ENCODE results near the gene ZFYVE21. TPM values are rescaled to one million over a fixed set of nuclear protein-coding genes. Genes with fewer than 3 reads are reported as not detected.

Gene ZFYVE21
- total RNA-seq, 1 donor from 2014 or later = 61.3 TPM

DNA sequence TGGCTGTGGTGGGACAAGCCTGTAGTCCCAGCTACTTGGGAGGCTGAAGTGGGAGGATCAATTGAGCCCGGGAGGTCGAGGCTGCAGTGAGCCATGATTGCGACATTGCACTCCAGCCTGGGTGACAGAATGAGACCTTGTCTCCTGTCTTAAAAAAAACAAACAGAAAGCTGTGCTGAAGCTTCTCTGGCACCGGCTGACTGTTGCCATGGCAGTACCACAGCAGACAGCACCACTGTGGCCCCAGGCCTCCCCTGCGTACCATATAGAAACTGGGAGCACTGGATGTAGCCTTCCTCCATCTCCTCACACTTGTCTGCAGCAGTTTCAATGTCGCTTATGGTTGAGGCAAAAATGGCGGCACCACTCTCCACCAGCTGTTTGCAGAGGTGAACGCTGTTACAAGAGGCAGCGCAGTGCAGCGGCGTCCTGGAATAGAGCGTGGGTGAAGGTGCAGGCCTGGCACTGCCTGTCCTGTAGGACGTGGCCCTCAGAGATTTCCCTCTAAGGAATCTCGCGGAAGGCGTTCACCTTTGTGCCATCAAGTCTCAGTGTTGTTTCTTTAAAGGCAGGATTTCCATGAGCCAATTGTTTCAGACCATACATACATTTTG, 21.9 kb downstream of the ZFYVE21 start:
- TF ChIP-seq, protein P1, sequence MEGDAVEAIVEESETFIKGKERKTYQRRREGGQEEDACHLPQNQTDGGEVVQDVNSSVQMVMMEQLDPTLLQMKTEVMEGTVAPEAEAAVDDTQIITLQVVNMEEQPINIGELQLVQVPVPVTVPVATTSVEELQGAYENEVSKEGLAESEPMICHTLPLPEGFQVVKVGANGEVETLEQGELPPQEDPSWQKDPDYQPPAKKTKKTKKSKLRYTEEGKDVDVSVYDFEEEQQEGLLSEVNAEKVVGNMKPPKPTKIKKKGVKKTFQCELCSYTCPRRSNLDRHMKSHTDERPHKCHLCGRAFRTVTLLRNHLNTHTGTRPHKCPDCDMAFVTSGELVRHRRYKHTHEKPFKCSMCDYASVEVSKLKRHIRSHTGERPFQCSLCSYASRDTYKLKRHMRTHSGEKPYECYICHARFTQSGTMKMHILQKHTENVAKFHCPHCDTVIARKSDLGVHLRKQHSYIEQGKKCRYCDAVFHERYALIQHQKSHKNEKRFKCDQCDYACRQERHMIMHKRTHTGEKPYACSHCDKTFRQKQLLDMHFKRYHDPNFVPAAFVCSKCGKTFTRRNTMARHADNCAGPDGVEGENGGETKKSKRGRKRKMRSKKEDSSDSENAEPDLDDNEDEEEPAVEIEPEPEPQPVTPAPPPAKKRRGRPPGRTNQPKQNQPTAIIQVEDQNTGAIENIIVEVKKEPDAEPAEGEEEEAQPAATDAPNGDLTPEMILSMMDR (IDR thresholded peaks at IDR 0.05) = no peak
- H3K27me3 ChIP-seq = no peaks in the 10 kb centered on the region
- intact Hi-C loops (cut with DNase I) = no loop called here
- peaks cover 90% of the 10 kb centered on the region for H3K36me3 ChIP-seq
- no peaks in the 10 kb centered on the region for H3K9me3 ChIP-seq
- H3K4me3 ChIP-seq = no peak overlapping the region
- H3K27ac ChIP-seq = peak overlapping the region; percentile 70
- no peak for ATAC-seq
- DNase-seq = peak; percentile 37
- H3K4me1 ChIP-seq = peaks cover 26% of the 10 kb centered on the region

DNA sequence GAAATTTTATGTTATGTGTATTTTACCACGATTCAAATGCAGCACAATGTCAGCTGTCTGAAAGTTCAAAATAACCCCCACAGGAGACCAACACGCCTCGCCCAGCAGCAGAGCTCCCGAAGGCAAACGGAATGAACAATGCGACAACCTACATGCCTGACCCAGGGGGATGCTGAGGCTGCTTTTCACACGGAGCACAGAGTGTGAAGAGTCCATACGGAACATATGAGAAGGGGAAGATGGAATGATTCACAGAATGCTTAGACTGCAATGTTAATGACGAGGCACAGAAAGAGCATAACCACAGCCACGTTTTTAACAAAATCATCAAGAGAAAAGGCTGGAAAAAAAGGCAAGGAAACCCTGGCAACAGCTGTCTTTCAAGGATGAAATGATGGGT, 22.6 kb downstream of the ZFYVE21 start:
- DNase-seq (peak; percentile 25), ATAC-seq (no peak)
- intact Hi-C loops (cut with DNase I) = no loop called here
- Histone ChIP-seq H3K36me3 (peaks cover 85% of the 10 kb centered on the region), H3K4me1 (peaks cover 26% of the 10 kb centered on the region), H3K4me3 (no peak overlapping the region), H3K27me3 (no peaks in the 10 kb centered on the region), H3K9me3 (no peaks in the 10 kb centered on the region), H3K27ac (no peak overlapping the region)
- TF ChIP-seq, protein P1 (IDR thresholded peaks at IDR 0.05) = no peak

DNA sequence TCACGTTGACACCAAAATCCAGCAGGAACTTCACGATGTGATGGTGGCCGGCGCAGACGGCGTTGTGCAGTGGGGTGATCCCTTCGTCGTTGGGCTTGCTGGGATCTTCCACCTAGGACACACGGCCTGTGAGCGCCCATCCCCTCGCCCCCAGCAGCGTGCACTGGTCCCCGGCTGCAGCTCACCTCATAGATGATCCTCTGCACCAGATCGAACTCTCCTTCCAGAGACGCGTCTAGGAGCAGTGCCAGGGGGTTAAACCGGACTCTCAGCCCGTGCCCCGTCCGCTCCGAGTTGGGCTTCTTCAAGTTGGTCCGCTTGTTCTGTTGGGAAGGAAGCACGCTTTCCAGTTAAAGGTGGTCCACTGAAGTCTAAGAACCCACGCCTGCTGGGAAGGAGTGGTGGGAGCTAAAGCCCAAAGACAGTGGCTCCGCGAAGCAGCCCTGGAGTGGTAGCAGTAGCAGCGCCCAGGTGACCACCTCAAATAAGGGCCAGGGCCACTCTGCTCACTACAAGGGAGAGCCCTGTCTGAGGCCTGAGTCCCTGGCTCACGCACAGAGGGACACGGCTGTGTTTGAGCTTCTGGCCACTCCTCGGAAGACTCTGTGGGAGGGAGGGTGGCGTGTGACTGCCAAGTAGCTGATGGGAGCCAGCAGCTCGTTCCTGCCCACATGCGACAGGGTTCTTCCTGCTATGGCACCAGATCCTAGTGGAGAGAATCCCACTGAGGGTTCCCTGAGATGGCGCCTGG, 23.3 kb downstream of the ZFYVE21 start:
- DNase-seq = no peak
- Histone ChIP-seq H3K27me3 (no peaks in the 10 kb centered on the region), H3K9me3 (no peaks in the 10 kb centered on the region), H3K4me3 (no peak overlapping the region), H3K4me1 (peaks cover 26% of the 10 kb centered on the region), H3K27ac (no peak overlapping the region), H3K36me3 (peaks cover 78% of the 10 kb centered on the region)
- no peak for ATAC-seq
- TF ChIP-seq, protein P1 (IDR thresholded peaks at IDR 0.05) = no peak
- intact Hi-C loops (cut with DNase I) = no loop called here

DNA sequence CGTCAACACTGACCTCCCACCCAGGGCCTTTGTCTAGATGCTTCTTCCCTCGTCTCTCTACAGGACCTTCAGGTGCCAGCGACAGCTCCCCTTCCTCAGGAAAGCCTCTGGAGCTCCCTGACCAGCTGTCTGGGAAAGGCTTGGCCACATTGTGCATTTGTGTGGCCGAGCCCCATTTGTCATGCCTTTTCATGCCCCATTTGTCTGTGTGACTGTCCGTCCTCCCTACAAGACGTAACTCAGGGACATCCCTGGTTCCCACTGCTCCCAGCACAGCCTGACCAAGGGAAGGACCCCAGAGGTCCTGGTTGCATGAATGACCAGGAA, 23.8 kb downstream of the ZFYVE21 start:
- Histone ChIP-seq H3K36me3 (peaks cover 74% of the 10 kb centered on the region), H3K27me3 (no peaks in the 10 kb centered on the region), H3K4me3 (no peak overlapping the region), H3K4me1 (peaks cover 26% of the 10 kb centered on the region), H3K27ac (no peak overlapping the region), H3K9me3 (no peaks in the 10 kb centered on the region)
- ATAC-seq (no peak), DNase-seq (no peak)
- intact Hi-C loops (cut with DNase I) = no loop called here
- TF ChIP-seq, protein P1 (IDR thresholded peaks at IDR 0.05) = no peak

DNA sequence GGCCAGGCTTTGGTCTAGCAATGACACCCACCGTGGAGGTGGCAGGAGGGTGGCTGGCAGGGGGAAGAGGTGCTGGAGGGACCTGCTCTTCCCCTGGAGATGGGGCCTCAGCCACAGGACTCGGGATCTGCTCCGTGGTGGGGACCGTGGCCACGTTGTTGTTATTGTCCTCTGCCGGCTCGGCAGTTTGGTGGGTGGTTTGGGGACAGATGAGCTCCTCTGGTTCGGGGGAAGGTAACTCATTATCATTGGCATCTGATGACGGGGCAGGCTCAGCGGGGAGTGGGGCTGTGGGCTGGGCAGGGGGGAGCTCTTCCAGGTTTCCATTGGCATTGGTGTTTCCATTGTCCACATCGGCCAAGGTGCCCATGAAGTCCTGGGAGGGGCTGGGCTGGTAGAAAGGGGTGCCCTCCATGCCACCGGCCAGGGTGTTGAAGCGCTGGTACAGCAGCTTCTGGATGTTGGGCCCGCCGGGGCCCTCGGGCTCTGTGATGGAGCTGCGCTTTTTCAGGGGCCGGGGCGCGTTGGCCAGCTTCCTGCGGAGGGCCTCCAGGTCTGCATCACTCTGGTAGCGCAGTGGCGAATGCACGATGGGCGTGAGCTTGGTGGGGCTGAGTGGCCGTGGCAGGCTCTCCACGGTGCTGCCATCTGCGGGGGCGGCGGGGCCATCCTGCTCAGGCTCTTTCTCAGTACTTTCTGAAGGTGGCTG, 24.3 kb downstream of the ZFYVE21 start:
- H3K27me3 ChIP-seq = no peaks in the 10 kb centered on the region
- peaks cover 26% of the 10 kb centered on the region for H3K4me1 ChIP-seq
- intact Hi-C loops (cut with DNase I) = no loop called here
- DNase-seq (no peak), ATAC-seq (no peak)
- no peak overlapping the region for H3K27ac ChIP-seq
- H3K36me3 ChIP-seq = peaks cover 68% of the 10 kb centered on the region
- TF ChIP-seq, protein P1 (IDR thresholded peaks at IDR 0.05) = no peak
- H3K9me3 ChIP-seq = no peaks in the 10 kb centered on the region
- H3K4me3 ChIP-seq = no peak overlapping the region

Data from upper lobe of right lung (tissue), 1 donor.